LNCaP clone FGC (cell line): ENCODE measurements around the gene PLXNA1.
A peak's percentile ranks its signal among the peaks of the same experiment; 100 is the strongest.

Source experiments
- DNase-seq: peaks from one replicate; pipeline ENCODE4 v3.0.0-alpha.2; 2011; ENCODE audit warnings: low read depth
- H3K4me3 ChIP-seq: 2 replicates; pipeline ENCODE4 v1.5.1; 2011; ENCODE audit warnings: mild to moderate bottlenecking, low read depth, low read length, control low read depth
- TF ChIP-seq, protein P1 (sequence below): IDR thresholded peaks from 2 replicates; pipeline ENCODE4 v1.5.1; 2012; ENCODE audit warnings: mild to moderate bottlenecking; ENCODE audit not compliant: control insufficient read depth, insufficient read depth; ENCODE audit errors: extremely low read depth

PLXNA1 gene

DNA sequence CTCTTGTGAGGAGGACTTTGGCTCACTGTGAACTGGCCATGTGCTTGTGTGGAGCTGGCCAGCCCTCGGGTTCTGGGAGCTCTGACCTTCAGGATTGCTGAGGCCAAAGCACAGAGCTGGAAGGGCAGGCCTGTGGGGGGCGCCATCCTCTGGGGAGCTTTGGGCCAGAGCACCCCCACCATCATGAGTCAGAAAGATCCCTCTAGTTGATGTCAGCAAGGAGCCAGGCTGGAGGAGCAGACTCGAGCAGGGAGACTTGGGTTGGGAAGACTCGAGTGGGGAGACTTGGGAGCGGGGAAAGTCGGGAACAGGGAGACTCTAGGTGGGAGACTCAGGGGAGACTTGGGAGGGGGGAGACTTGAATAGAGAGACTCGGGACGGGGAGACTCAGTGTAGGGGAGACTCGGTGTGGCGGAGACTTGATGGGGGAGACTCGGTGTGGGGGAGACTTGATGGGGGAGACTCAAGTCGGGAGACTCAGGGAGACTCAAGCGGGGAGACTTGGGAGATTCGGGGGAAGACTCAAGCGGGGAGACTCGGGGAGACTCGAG lies 37.7 kb upstream of the PLXNA1 start:
- H3K4me3 ChIP-seq, result no peak overlapping the region
- no peak for DNase-seq
- TF ChIP-seq, protein P1, sequence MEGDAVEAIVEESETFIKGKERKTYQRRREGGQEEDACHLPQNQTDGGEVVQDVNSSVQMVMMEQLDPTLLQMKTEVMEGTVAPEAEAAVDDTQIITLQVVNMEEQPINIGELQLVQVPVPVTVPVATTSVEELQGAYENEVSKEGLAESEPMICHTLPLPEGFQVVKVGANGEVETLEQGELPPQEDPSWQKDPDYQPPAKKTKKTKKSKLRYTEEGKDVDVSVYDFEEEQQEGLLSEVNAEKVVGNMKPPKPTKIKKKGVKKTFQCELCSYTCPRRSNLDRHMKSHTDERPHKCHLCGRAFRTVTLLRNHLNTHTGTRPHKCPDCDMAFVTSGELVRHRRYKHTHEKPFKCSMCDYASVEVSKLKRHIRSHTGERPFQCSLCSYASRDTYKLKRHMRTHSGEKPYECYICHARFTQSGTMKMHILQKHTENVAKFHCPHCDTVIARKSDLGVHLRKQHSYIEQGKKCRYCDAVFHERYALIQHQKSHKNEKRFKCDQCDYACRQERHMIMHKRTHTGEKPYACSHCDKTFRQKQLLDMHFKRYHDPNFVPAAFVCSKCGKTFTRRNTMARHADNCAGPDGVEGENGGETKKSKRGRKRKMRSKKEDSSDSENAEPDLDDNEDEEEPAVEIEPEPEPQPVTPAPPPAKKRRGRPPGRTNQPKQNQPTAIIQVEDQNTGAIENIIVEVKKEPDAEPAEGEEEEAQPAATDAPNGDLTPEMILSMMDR, result 0 out of 2 replicates have a peak, but pooled peaks have one; percentile 1

DNA sequence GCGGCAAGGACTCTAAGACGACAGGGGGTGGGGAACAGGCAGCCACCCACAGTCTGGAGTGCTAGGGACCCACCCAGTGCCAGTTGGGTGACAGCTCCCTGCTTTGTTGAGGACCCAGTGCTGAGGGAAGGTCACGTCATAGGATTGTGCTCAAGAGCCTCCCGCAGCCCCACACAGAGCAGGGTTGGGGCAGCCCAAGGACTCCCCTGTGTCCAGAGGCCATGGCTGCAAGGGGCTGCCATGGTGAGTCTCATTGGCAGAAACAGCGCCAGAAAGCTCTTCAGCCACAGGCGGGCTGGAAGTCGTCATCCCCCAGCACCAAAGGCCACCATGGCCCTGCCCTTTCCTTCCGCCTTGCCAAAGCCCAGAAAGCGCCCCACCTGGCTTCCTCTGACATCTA lies 37.0 kb upstream of the PLXNA1 start:
- DNase-seq, result no peak
- no peak overlapping the region for H3K4me3 ChIP-seq
- TF ChIP-seq, protein P1, result no peak

DNA sequence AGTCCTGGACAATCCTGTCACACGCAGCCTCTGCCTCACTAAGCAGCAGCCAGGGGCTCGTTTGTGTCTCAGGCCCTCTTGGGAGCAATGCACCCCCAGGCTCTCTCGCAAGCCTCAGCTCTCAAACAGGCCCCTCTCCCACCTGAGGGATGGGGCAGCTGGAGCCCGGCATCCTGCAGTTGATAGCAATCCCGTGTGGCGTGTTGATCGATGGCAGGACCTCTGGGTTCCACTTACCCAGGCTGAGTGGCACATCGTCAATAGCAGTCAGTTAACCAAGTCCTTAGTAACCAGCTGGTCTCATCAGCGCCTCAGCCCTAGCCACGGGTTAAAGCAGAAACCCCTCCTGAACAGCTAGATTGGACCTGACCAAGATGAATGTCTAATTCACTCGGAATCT lies 36.5 kb upstream of the PLXNA1 start:
- H3K4me3 ChIP-seq, result no peak overlapping the region
- no peak for DNase-seq
- TF ChIP-seq, protein P1, result no peak

DNA sequence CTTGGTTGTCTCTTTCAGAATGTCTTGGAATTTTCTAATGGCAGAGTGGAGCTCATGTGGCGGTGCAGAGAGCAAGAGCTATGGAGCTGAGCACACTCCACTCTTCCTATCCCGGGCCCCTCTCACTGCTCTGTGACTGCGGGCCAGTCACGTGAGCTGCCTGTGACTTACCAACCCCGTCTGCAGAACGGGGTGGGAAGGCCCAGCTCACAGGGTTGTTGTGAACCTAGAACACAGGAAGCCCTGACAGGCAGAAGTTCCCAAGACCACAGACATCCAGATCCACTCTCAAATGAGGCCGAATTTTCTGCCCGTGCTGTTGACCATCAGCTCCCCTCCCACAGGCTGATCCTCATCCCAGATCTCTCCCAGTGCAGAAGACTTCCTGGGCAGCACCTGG lies 35.5 kb upstream of the PLXNA1 start:
- no peak for DNase-seq
- no peak overlapping the region for H3K4me3 ChIP-seq
- TF ChIP-seq, protein P1, result no peak

DNA sequence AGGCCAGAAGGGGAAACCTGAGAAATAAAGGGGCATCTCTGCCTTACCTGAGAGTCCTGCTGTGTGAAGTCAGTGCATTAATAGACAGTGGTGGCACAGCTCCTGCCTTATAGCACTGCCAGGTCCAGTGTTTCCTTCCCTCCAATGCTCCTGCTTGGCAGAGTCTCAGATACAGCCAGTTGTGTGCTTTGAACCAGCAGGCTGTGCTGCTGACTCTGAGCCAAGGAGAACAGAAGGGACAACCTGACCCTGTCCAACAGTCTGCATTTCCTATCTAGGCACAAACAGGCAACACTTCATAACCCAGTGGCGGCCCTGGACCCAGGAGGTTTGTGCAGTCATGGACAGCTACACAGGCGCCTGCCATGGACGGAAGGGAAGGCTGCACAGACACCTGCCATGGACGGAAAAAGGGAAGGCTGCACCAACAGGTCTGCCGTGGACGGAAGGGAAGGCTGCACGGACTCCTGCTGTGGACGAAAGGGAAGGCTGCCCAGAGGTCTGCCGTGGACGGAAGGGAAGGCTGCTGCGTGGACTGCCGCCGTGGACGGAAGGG lies 33.9 kb upstream of the PLXNA1 start:
- TF ChIP-seq, protein P1, result no peak
- DNase-seq, result peak; percentile 79

DNA sequence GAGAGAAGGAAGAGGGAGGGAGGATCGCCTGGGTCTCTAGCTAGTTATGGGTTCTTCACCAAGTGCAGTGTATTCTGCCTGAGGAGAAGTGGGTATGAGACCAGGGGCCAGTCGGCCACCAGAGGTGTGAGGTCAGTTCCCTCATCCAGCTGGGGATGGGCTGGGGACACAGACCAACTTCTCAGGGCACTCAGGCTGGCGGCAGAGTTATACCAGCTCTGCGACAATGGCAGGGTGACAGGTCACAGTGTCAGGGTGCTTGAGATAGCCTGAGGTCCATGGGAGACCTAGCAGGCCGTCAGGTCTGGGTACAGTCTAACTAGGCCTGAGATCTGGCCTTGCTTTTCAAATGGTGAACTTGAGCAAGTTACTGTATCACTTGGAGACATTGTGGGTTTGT lies 31.4 kb upstream of the PLXNA1 start:
- H3K4me3 ChIP-seq, result no peak overlapping the region
- no peak for DNase-seq
- TF ChIP-seq, protein P1, result no peak

More for the DNA sequence above, 33.9 kb upstream of the PLXNA1 start:
- no peak overlapping the region for H3K4me3 ChIP-seq
